Subcutaneous adipose tissue (tissue), 4 donors: ENCODE measurements around the gene ACTRT2. TPM values are rescaled to one million over a fixed set of nuclear protein-coding genes. Genes with fewer than 3 reads are reported as not detected.

Experiments
- CTCF ChIP-seq: fragments of 450-650 bp; IDR thresholded peaks from one replicate; pipeline ENCODE4 v1.5.1; 2016; ENCODE audit warnings: low read depth, mild to moderate bottlenecking, control low read depth, antibody characterized with exemption, moderate library complexity
- total RNA-seq, 4 donors: library from RNA; depleted of rRNA; stranded (reverse); fragments of >200 nt; gene quantifications; one replicate each; pipeline ENCODE4 v1.1.0, GENCODE V29; 2016

Gene ACTRT2
- total RNA-seq, 4 donors from 2014 or later: not detected

- TF ChIP-seq CTCF: no peak
Measured at GRCh38 chr1:3000671-3001470, 20.4 kb upstream of the ACTRT2 start.

- TF ChIP-seq CTCF: no peak
Measured at GRCh38 chr1:3001471-3002348, 19.6 kb upstream of the ACTRT2 start.

- no peak for TF ChIP-seq CTCF
Measured at GRCh38 chr1:3002349-3003038, 18.8 kb upstream of the ACTRT2 start.

- TF ChIP-seq CTCF: no peak
Measured at GRCh38 chr1:3003039-3003940, 18.0 kb upstream of the ACTRT2 start.

- TF ChIP-seq CTCF: no peak
Measured at GRCh38 chr1:3003941-3004270, 17.4 kb upstream of the ACTRT2 start.

GRCh38 chr1:3004285-3005205, 16.7 kb upstream of the ACTRT2 start:
- TF ChIP-seq CTCF: no peak
